B cell (primary cell): ENCODE data around the gene BORCS8. TPM values are rescaled to one million over a fixed set of nuclear protein-coding genes. Genes with fewer than 3 reads are reported as not detected.

ENCODE experiments used
- ATAC-seq: fragments of 200-7000 bp; cut with Tn5 transposase; one replicate; pipeline ENCODE4 v1.10.0; 2021; ENCODE audit warnings: low read depth, mild to moderate bottlenecking, moderate number of reproducible peaks, moderate library complexity
- CTCF ChIA-PET: fragments of 350-600 bp; sonication (Branson Sonifier 250); formaldehyde crosslinking; loops from one replicate; lab custom pipeline; 2021; ENCODE audit warnings: antibody characterized with exemption, inconsistent platforms; lab: Charles Lee
- POLR2A ChIA-PET: fragments of 350-600 bp; sonication (Branson Sonifier 250); formaldehyde crosslinking; loops from one replicate; lab custom pipeline; 2021; ENCODE audit warnings: antibody characterized with exemption; lab: Charles Lee
- DNase-seq: peaks from one replicate; pipeline ENCODE4 v3.0.0; 2013
- H2AFZ ChIP-seq: 2 replicates; pipeline ENCODE4 v1.6.1; 2012; ENCODE audit warnings: mild to moderate bottlenecking, low read depth, low read length; ENCODE audit not compliant: insufficient read depth, poor library complexity, severe bottlenecking
- H3K27ac ChIP-seq, 2 donors: 1 replicate in 1 of 2; 2 replicates in 1 of 2; pipeline ENCODE4 v1.5.1; 2012 to 2013; ENCODE audit warnings: low read length in 2 of 2, mild to moderate bottlenecking in 2 of 2, moderate library complexity in 1 of 2
- H3K27me3 ChIP-seq, 4 experiments: fragments of 200-600 bp in 1 of 4; sonication (generic) in 1 of 4; replicated peaks in 1 of 4; 1 replicate in 2 of 4; 2 replicates in 2 of 4; pipeline versions ENCODE4 v1.6.1 to v1.7.0; 2013 to 2016; ENCODE audit warnings: low read length in 3 of 4, mild to moderate bottlenecking in 2 of 4, mixed read lengths in 1 of 4, moderate library complexity in 1 of 4; ENCODE audit not compliant: insufficient read depth in 4 of 4, control insufficient read depth in 3 of 4; ENCODE audit errors: control extremely low read depth in 1 of 4
- H3K36me3 ChIP-seq, 2 experiments: replicated peaks in 1 of 2; 1 replicate in 1 of 2; 2 replicates in 1 of 2; pipeline versions ENCODE4 v1.6.1 to v1.7.1; 2013; ENCODE audit warnings: low read length in 1 of 2; ENCODE audit not compliant: insufficient read depth in 2 of 2, control insufficient read depth in 1 of 2; ENCODE audit errors: control extremely low read depth in 1 of 2, extremely low read depth in 1 of 2
- H3K4me1 ChIP-seq, 2 donors: fragments of 200-600 bp in 1 of 2; sonication (generic) in 1 of 2; 1 replicate in 1 of 2; 2 replicates in 1 of 2; pipeline versions ENCODE4 v1.5.1 to v1.6.1; 2013 to 2017; ENCODE audit warnings: low read length in 2 of 2; ENCODE audit not compliant: control insufficient read depth in 2 of 2, insufficient read depth in 2 of 2
- H3K4me2 ChIP-seq: replicated peaks from 2 replicates; pipeline ENCODE3; 2012; ENCODE audit warnings: mild to moderate bottlenecking, low read depth, low read length; ENCODE audit not compliant: poor library complexity, severe bottlenecking
- H3K4me3 ChIP-seq, 5 experiments: fragments of 200-600 bp in 1 of 5; sonication (generic) in 1 of 5; 1 replicate in 3 of 5; 2 replicates in 2 of 5; pipeline versions ENCODE4 v1.5.1 to v1.7.0; 2011 to 2016; ENCODE audit warnings: low read length in 4 of 5, mild to moderate bottlenecking in 4 of 5, low read depth in 2 of 5, control low read depth in 1 of 5, moderate library complexity in 1 of 5; ENCODE audit not compliant: insufficient read depth in 1 of 5; ENCODE audit errors: control extremely low read depth in 1 of 5, extremely low read depth in 1 of 5
- H3K79me2 ChIP-seq: fragments of 200-600 bp; sonication (generic); one replicate; pipeline ENCODE4 v1.6.0; 2016; ENCODE audit warnings: low read length; ENCODE audit not compliant: control insufficient read depth, insufficient read depth
- H3K9ac ChIP-seq: fragments of 200-600 bp; sonication (generic); 2 replicates; pipeline ENCODE4 v1.6.1; 2017; ENCODE audit warnings: mild to moderate bottlenecking, low read length, moderate library complexity
- H3K9me3 ChIP-seq, 3 donors: one replicate each; pipeline versions ENCODE4 v1.6.1 to v1.7.1; 2013; ENCODE audit warnings: low read length in 2 of 3; ENCODE audit not compliant: control insufficient read depth in 2 of 3, insufficient read depth in 1 of 3; ENCODE audit errors: control extremely low read depth in 1 of 3
- H4K20me1 ChIP-seq: 2 replicates; pipeline ENCODE4 v1.6.0; 2012; ENCODE audit warnings: mild to moderate bottlenecking, low read length; ENCODE audit not compliant: insufficient read depth, control insufficient read depth, poor library complexity, severe bottlenecking
- H3K27ac Mint-ChIP-seq: one replicate; pipeline ENCODE4 v1.8.0; 2021; ENCODE audit warnings: mixed read lengths
- H3K27me3 Mint-ChIP-seq: one replicate; pipeline ENCODE4 v1.8.0; 2021; ENCODE audit warnings: mixed read lengths
- H3K4me1 Mint-ChIP-seq: one replicate; pipeline ENCODE4 v1.8.0; 2021; ENCODE audit warnings: mixed read lengths
- H3K4me3 Mint-ChIP-seq: one replicate; pipeline ENCODE4 v1.8.0; 2021; ENCODE audit warnings: mixed read lengths
- H3K9me3 Mint-ChIP-seq: one replicate; pipeline ENCODE4 v1.8.0; 2022; ENCODE audit warnings: mixed read lengths; ENCODE audit not compliant: insufficient read depth
- EZH2 ChIP-seq: IDR thresholded peaks from 2 replicates; pipeline ENCODE4 v1.6.1; 2012; ENCODE audit warnings: borderline replicate concordance, low read depth, mild to moderate bottlenecking, moderate library complexity, low read length; ENCODE audit not compliant: insufficient read depth, poor library complexity, severe bottlenecking
- WGBS: methylation state at CpG from one replicate; pipeline ENCODE4 v1.1.5; 2013; ENCODE audit warnings: missing lambda C conversion rate; ENCODE audit not compliant: insufficient coverage; 5-methylcytosine and 5-hydroxymethylcytosine counted together
- intact Hi-C: fragments of 100-400 bp; cut with micrococcal nuclease; formaldehyde crosslinking; loops from one replicate; pipeline ENCODE4 v1.10.0; 2022
- polyA plus RNA-seq: library from polyadenylated mRNA; depleted of rRNA; stranded (reverse); fragments of >200 nt; gene quantifications from 2 replicates; pipeline ENCODE4 v1.2.3, GENCODE V29; 2012
- total RNA-seq, 2 donors: library from RNA; stranded (reverse); fragments of 120-200 nt in 1 of 2; gene quantifications; 1 replicate in 1 of 2; 2 replicates in 1 of 2; pipeline versions ENCODE4 v1.2.3 to v1.2.4, GENCODE V29; 2013 to 2022
- TF ChIP-seq, protein P1 (sequence below): fragments of 200-600 bp; IDR thresholded peaks from one replicate; pipeline ENCODE4 v1.8.0; 2022; ENCODE audit warnings: antibody characterized with exemption, mild to moderate bottlenecking

The BORCS8 gene
- total and polyA plus RNA-seq, 2 donors (not counting 1 experiment from before 2014, with no cell fraction given): 37.6 to 63.1 TPM

DNA sequence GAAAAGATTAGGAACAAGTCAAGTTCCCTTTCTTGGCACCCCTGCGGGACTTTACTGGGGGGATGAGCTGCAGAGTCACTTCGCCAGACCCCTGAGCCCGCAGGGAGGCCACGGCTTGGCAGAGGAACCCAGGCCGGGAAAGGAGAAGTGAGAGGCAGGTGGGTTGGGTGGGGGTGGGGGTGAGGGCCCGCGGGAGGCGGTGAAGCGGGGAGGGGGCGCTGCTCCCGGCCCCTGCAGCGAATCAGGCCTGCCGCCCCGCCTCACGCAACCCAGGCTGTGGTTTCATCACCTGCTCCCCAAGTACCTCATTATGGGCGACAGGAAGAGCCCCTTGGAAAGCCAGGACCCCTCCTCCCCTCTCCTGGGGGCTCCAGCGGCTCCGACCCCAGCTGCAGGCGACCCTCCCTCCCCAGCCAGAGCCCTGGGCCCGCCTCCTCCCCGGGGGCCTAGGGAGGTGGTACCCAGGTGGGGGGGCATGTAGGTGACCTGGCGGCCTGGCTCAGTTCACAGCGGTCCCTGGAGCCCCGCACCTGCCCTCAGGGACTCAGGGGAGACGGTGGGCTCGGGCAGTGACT lies 31.4 kb downstream of the BORCS8 start:
- Histone ChIP-seq H3K27me3 (no peaks in the 10 kb centered on the region), H3K4me3 (peak overlapping the region in 3 of 5 experiments; percentile 25 to 42 (median 27)), H3K4me1 (peaks cover 29 to 55% of the 10 kb centered on the region in 2 donors), H3K79me2 (no peaks in the 10 kb centered on the region), H3K27ac (peak overlapping the region; percentile 22 to 67), H3K9ac (peak overlapping the region; percentile 53), H3K36me3 (no peaks in the 10 kb centered on the region), H4K20me1 (no peaks in the 10 kb centered on the region), H3K9me3 (peaks cover 0 to 6% (median 4%) of the 10 kb centered on the region in 3 donors), H3K4me2 (peak overlapping the region; percentile 88), H2AFZ (peak overlapping the region; percentile 13)
- Mint-ChIP-seq H3K4me1 (peaks cover 42% of the 10 kb centered on the region), H3K27ac (peak overlapping the region; percentile 41), H3K27me3 (no peaks in the 10 kb centered on the region), H3K9me3 (peaks cover 2% of the 10 kb centered on the region), H3K4me3 (peak overlapping the region; percentile 59)
- intact Hi-C loops: loop anchor here (1.0 to 2.0 kb wide), 3 partner anchors 10 to 15 kb away; partner anchors contain the start of gene MEF2B
- POLR2A ChIA-PET: interaction anchor here (0.6 to 2.9 kb wide), 6 partner anchors 9 to 1313 kb away, joined by 3 to 8 read pairs (median 6); partner anchors contain the start of genes ATP13A1, JAK3 and MEF2B
- ATAC-seq: peak; percentile 78
- 6% methylated on average over 11 of the region's 26 CpGs for WGBS
- peak; percentile 87 for DNase-seq
- TF ChIP-seq, protein P1, sequence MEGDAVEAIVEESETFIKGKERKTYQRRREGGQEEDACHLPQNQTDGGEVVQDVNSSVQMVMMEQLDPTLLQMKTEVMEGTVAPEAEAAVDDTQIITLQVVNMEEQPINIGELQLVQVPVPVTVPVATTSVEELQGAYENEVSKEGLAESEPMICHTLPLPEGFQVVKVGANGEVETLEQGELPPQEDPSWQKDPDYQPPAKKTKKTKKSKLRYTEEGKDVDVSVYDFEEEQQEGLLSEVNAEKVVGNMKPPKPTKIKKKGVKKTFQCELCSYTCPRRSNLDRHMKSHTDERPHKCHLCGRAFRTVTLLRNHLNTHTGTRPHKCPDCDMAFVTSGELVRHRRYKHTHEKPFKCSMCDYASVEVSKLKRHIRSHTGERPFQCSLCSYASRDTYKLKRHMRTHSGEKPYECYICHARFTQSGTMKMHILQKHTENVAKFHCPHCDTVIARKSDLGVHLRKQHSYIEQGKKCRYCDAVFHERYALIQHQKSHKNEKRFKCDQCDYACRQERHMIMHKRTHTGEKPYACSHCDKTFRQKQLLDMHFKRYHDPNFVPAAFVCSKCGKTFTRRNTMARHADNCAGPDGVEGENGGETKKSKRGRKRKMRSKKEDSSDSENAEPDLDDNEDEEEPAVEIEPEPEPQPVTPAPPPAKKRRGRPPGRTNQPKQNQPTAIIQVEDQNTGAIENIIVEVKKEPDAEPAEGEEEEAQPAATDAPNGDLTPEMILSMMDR: no peak
- no peak for TF ChIP-seq EZH2
- CTCF ChIA-PET: interaction anchor here (1.6 to 5.6 kb wide), 2 partner anchors 14 to 15 kb away, joined by 4 to 48 read pairs; no protein-coding TSS in a partner anchor

DNA sequence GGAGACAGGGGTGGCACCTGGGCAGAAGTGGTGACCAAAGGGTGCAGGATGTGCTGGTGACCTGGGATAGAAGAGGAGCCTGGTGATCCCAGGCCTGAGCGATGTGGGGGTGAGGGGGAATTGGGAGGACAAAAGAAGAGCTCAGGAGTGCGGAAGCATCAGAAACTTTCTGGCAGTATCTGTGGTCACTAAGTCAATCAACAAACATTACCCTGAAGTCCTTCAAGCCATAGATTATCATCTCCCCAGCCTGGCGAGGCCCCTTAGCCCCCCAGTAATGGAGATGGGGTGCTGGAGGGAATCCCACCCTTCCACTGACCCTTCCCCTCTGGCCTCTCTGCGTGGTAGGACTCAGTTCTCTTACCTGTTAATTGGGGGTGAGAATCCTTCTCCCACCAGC lies 32.4 kb downstream of the BORCS8 start:
- H3K36me3 ChIP-seq: no peaks in the 10 kb centered on the region
- no peak for DNase-seq
- ATAC-seq: no peak
- Mint-ChIP-seq H3K27me3 (no peaks in the 10 kb centered on the region), H3K9me3 (peaks cover 3% of the 10 kb centered on the region), H3K27ac (no peak overlapping the region), H3K4me1 (peaks cover 49% of the 10 kb centered on the region), H3K4me3 (peak overlapping the region; percentile 14)
- POLR2A ChIA-PET: interaction anchor here (2.9 kb wide), 1 partner anchor 10 kb away, joined by 8 read pairs; the partner anchor contains the start of gene MEF2B
- no peak overlapping the region for H3K27ac ChIP-seq
- H3K4me3 ChIP-seq: no peak overlapping the region
- no CpG with 5 or more reads among the region's 4 CpGs for WGBS
- no peaks in the 10 kb centered on the region for H3K79me2 ChIP-seq
- no peak overlapping the region for H3K9ac ChIP-seq
- H3K27me3 ChIP-seq: no peaks in the 10 kb centered on the region
- H3K9me3 ChIP-seq: peaks cover 0 to 6% (median 6%) of the 10 kb centered on the region in 3 donors
- intact Hi-C loops: no loop called here
- TF ChIP-seq, protein P1: no peak
- H4K20me1 ChIP-seq: no peaks in the 10 kb centered on the region
- H2AFZ ChIP-seq: no peak overlapping the region
- CTCF ChIA-PET: interaction anchor here (0.6 to 5.6 kb wide), 5 partner anchors 14 to 451 kb away, joined by 3 to 48 read pairs (median 4); partner anchors contain the start of gene BORCS8
- H3K4me2 ChIP-seq: peak overlapping the region; percentile 88
- H3K4me1 ChIP-seq: peaks cover 36 to 61% of the 10 kb centered on the region in 2 donors
